ENCODE results near the gene RUNX2. TPM values are rescaled to one million over a fixed set of nuclear protein-coding genes. Genes with fewer than 3 reads are reported as not detected.

Gene RUNX2
- total and polyA plus RNA-seq, 2 experiments from 2014 or later: 0.66 to 1.7 TPM

DNA sequence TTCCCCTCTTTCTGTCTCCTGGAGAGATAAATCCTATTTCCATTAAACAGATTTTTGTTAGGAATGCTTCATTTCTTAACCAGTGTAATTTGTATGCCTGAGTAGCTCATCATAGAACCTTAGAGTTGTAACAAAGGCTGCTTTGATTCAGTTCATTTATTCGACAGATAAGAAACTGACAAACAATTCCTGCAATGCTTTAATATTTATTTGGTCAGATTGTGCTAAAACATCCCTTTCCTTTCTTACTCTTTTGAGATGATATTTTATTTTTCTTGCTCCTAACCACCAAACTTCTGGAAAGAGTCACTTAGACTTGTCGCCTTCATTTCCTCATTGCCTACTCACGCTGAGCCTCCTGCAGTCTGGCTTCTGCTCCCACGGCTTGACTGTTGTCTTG is 138.6 kb downstream of the RUNX2 start:
- H3K36me3 ChIP-seq (ENCODE audit: insufficient read depth): no peaks in the 10 kb centered on the region
- H3F3A ChIP-seq (replicated peaks; ENCODE audit: low read depth): no peaks in the 10 kb centered on the region
- no peak overlapping the region for H2AFZ ChIP-seq
- Mint-ChIP-seq H3K27me3 (ENCODE audit: insufficient read depth, low read depth, poor library complexity) (no peaks in the 10 kb centered on the region), H3K9me3 (no peaks in the 10 kb centered on the region), H3K36me3 (ENCODE audit: low read depth) (no peaks in the 10 kb centered on the region), H3K27ac (no peak overlapping the region), H3K4me1 (no peaks in the 10 kb centered on the region), H3K4me3 (no peak overlapping the region)
- H3K4me1 ChIP-seq (ENCODE audit: insufficient read depth): no peaks in the 10 kb centered on the region
- H3K27ac ChIP-seq (ENCODE audit: low read depth): no peak overlapping the region
- no peaks in the 10 kb centered on the region for H4K20me1 ChIP-seq (replicated peaks; ENCODE audit: insufficient read depth)
- H3K4me2 ChIP-seq: no peak overlapping the region
- no peaks in the 10 kb centered on the region for H3K9me2 ChIP-seq (ENCODE audit: insufficient read depth)
- no peak for ATAC-seq
- no peak for DNase-seq (ENCODE audit: low spot score)
- TF ChIP-seq, protein P1, sequence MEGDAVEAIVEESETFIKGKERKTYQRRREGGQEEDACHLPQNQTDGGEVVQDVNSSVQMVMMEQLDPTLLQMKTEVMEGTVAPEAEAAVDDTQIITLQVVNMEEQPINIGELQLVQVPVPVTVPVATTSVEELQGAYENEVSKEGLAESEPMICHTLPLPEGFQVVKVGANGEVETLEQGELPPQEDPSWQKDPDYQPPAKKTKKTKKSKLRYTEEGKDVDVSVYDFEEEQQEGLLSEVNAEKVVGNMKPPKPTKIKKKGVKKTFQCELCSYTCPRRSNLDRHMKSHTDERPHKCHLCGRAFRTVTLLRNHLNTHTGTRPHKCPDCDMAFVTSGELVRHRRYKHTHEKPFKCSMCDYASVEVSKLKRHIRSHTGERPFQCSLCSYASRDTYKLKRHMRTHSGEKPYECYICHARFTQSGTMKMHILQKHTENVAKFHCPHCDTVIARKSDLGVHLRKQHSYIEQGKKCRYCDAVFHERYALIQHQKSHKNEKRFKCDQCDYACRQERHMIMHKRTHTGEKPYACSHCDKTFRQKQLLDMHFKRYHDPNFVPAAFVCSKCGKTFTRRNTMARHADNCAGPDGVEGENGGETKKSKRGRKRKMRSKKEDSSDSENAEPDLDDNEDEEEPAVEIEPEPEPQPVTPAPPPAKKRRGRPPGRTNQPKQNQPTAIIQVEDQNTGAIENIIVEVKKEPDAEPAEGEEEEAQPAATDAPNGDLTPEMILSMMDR (conservative IDR thresholded peaks at IDR 0.05; ENCODE audit: low read depth in 2 of 2): no peak
- TF ChIP-seq NANOG (IDR thresholded peaks at IDR 0.05; ENCODE audit: borderline replicate concordance): no peak
- no peak for TF ChIP-seq EZH2phosphoT487 (IDR thresholded peaks at IDR 0.05; ENCODE audit: unreplicated experiment)
- no peak for TF ChIP-seq ZNF114 (CRISPR knock-in tag; IDR thresholded peaks at IDR 0.05)
- TF ChIP-seq, protein P2, sequence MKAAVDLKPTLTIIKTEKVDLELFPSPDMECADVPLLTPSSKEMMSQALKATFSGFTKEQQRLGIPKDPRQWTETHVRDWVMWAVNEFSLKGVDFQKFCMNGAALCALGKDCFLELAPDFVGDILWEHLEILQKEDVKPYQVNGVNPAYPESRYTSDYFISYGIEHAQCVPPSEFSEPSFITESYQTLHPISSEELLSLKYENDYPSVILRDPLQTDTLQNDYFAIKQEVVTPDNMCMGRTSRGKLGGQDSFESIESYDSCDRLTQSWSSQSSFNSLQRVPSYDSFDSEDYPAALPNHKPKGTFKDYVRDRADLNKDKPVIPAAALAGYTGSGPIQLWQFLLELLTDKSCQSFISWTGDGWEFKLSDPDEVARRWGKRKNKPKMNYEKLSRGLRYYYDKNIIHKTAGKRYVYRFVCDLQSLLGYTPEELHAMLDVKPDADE (IDR thresholded peaks at IDR 0.05): no peak
- TF ChIP-seq POLR2AphosphoS5 (IDR thresholded peaks at IDR 0.05; ENCODE audit: low read depth): no peak
- no peak for TF ChIP-seq ZNF331 (CRISPR knock-in tag; IDR thresholded peaks at IDR 0.05; ENCODE audit: low read depth)
- TF ChIP-seq, protein P3, sequence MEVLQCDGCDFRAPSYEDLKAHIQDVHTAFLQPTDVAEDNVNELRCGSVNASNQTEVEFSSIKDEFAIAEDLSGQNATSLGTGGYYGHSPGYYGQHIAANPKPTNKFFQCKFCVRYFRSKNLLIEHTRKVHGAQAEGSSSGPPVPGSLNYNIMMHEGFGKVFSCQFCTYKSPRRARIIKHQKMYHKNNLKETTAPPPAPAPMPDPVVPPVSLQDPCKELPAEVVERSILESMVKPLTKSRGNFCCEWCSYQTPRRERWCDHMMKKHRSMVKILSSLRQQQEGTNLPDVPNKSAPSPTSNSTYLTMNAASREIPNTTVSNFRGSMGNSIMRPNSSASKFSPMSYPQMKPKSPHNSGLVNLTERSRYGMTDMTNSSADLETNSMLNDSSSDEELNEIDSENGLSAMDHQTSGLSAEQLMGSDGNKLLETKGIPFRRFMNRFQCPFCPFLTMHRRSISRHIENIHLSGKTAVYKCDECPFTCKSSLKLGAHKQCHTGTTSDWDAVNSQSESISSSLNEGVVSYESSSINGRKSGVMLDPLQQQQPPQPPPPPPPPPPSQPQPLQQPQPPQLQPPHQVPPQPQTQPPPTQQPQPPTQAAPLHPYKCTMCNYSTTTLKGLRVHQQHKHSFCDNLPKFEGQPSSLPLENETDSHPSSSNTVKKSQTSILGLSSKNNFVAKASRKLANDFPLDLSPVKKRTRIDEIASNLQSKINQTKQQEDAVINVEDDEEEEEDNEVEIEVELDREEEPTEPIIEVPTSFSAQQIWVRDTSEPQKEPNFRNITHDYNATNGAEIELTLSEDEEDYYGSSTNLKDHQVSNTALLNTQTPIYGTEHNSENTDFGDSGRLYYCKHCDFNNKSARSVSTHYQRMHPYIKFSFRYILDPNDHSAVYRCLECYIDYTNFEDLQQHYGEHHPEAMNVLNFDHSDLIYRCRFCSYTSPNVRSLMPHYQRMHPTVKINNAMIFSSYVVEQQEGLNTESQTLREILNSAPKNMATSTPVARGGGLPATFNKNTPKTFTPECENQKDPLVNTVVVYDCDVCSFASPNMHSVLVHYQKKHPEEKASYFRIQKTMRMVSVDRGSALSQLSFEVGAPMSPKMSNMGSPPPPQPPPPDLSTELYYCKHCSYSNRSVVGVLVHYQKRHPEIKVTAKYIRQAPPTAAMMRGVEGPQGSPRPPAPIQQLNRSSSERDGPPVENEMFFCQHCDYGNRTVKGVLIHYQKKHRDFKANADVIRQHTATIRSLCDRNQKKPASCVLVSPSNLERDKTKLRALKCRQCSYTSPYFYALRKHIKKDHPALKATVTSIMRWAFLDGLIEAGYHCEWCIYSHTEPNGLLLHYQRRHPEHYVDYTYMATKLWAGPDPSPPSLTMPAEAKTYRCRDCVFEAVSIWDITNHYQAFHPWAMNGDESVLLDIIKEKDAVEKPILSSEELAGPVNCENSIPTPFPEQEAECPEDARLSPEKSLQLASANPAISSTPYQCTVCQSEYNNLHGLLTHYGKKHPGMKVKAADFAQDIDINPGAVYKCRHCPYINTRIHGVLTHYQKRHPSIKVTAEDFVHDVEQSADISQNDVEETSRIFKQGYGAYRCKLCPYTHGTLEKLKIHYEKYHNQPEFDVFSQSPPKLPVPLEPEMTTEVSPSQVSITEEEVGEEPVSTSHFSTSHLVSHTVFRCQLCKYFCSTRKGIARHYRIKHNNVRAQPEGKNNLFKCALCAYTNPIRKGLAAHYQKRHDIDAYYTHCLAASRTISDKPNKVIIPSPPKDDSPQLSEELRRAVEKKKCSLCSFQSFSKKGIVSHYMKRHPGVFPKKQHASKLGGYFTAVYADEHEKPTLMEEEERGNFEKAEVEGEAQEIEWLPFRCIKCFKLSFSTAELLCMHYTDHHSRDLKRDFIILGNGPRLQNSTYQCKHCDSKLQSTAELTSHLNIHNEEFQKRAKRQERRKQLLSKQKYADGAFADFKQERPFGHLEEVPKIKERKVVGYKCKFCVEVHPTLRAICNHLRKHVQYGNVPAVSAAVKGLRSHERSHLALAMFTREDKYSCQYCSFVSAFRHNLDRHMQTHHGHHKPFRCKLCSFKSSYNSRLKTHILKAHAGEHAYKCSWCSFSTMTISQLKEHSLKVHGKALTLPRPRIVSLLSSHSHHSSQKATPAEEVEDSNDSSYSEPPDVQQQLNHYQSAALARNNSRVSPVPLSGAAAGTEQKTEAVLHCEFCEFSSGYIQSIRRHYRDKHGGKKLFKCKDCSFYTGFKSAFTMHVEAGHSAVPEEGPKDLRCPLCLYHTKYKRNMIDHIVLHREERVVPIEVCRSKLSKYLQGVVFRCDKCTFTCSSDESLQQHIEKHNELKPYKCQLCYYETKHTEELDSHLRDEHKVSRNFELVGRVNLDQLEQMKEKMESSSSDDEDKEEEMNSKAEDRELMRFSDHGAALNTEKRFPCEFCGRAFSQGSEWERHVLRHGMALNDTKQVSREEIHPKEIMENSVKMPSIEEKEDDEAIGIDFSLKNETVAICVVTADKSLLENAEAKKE (CRISPR knock-in tag; IDR thresholded peaks at IDR 0.05): no peak
- TF ChIP-seq, protein P4, sequence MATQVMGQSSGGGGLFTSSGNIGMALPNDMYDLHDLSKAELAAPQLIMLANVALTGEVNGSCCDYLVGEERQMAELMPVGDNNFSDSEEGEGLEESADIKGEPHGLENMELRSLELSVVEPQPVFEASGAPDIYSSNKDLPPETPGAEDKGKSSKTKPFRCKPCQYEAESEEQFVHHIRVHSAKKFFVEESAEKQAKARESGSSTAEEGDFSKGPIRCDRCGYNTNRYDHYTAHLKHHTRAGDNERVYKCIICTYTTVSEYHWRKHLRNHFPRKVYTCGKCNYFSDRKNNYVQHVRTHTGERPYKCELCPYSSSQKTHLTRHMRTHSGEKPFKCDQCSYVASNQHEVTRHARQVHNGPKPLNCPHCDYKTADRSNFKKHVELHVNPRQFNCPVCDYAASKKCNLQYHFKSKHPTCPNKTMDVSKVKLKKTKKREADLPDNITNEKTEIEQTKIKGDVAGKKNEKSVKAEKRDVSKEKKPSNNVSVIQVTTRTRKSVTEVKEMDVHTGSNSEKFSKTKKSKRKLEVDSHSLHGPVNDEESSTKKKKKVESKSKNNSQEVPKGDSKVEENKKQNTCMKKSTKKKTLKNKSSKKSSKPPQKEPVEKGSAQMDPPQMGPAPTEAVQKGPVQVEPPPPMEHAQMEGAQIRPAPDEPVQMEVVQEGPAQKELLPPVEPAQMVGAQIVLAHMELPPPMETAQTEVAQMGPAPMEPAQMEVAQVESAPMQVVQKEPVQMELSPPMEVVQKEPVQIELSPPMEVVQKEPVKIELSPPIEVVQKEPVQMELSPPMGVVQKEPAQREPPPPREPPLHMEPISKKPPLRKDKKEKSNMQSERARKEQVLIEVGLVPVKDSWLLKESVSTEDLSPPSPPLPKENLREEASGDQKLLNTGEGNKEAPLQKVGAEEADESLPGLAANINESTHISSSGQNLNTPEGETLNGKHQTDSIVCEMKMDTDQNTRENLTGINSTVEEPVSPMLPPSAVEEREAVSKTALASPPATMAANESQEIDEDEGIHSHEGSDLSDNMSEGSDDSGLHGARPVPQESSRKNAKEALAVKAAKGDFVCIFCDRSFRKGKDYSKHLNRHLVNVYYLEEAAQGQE (IDR thresholded peaks at IDR 0.05; ENCODE audit: unreplicated experiment): no peak
- TF ChIP-seq CREB1 (CRISPR knock-in tag; IDR thresholded peaks at IDR 0.05; ENCODE audit: low read depth): no peak
- no peak for TF ChIP-seq EZH2 (IDR thresholded peaks at IDR 0.05; ENCODE audit: low read depth, unreplicated experiment)
- TF ChIP-seq JUNB (IDR thresholded peaks at IDR 0.05; ENCODE audit: unreplicated experiment): no peak
- no peak for TF ChIP-seq STAT1 (IDR thresholded peaks at IDR 0.05; ENCODE audit: unreplicated experiment)
- no peak overlapping the region for H3K4me3 ChIP-seq
- H3K27me3 ChIP-seq (ENCODE audit: insufficient read depth): no peaks in the 10 kb centered on the region
- H3K79me2 ChIP-seq (replicated peaks; ENCODE audit: insufficient read depth): no peaks in the 10 kb centered on the region
